GF-D8 (cell line): Measurements from ENCODE around the gene COIL.
"Not testable (repeated sequence)": the region's sequence is repeated elsewhere in the genome, so short reads cannot be mapped to it uniquely, and the experiment has no call there.

Experiments
- DNase-seq: peaks from one replicate; lab custom pipeline; 2025; lab: John Stamatoyannopoulos, UW

COIL gene

DNA sequence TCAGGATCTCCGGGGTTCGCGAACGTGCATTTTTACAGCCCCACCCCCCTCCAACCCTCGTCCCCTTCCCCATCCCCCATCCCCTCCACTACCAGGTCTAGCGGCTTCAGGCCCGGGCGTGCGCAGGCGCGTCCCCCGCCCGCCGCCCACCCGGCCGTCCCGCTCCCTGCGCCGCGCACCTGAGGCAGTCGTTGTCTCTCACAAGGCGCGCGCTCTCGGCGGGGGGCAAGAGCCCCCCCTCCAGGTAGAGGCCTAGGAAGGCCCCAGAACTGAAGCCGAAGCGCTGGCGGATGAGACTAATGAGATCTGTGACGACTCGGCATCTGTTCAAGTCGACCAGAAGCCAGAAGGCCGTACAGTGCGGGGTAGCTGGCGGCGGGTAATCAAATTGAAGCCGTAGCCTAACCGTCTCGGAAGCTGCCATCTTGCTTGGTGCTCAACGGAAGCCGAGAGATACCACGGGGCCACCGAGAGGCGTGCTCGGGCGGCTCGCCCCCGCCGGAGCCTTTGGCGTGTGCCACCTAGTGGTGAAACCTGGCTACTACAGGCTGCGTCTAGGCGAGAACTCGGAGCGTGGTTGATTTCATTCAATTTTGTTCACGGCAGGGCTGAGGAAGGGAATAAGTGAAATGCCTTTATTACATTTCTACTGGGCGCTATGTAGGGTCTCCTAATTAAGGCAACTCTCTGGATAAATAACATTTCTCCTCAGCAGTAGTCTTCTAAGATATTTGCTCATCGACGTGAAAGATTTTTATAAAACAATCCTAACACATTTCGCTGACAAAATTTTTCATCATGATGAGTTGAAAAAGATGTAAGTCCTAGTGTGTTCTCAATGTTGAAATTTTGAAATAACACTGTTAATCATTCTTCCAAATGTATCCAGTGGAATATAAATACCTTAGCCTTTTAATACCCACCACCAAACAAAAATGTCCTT, at the start of gene COIL:
COIL (minus strand) TSS at position 455 of the 943 bp plus-strand sequence; CDS start at position 424, 31 bp downstream.
- peak; percentile 80 for DNase-seq

DNA sequence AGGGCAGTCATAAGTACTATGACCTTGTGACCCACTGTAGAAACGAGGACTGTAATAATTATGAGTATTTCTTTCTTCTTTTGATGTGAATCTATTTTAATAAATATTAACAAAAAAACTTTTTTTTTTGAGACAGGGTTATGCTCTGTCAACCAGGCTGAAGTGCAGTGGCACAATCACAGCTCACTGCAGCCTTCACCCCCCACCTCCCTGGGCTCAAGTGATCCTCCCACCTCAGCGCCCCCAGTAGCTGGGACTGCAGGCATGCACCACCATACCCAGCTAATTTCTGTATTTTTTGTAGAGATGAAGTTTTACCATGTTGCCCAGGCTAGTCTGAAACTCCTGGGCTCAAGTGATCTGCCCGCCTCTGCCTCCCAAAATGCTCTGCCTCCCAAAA, 49.6 kb upstream of the COIL start:
- no peak for DNase-seq

DNA sequence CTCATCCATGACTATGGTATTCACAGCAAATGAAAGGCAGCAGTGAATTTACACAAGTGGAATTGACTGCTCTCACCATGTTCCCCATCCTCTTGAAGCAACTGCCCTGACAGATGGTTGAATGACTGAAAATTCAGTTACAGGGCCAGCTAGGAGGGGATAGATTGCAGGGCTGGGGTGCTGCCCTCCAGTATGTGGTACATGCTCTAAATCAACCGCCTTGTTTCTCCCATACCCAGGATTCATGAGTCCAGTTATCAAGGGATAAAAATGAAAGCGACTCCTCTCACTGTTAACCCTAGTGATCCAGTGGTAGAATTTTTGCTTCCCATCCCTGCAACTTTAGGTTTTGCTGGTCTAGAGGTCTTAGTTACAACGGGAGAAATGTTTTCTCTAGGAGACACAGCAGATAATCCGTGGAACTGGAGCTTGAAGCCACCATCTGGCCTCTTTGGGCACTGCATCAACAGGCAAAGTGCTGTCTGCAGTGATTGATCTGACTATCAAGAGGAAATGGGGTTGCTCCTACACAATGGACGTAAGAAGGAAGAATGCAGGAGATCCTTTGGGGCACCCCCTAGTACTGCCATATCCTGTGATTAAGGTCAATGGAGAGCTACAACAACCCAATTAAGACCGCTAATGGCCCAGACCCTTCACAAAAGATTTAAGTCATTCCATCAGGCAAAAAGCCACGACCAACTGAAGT, 49.0 kb upstream of the COIL start:
- no peak for DNase-seq

- no peak for DNase-seq
Observed at GRCh38 chr17:57008958-57009357, 48.1 kb upstream of the COIL start.

- no peak for DNase-seq
Observed at GRCh38 chr17:57006040-57006439, 45.2 kb upstream of the COIL start.

GRCh38 chr17:57004944-57005579, 44.2 kb upstream of the COIL start:
- DNase-seq = peak; percentile 31

DNA sequence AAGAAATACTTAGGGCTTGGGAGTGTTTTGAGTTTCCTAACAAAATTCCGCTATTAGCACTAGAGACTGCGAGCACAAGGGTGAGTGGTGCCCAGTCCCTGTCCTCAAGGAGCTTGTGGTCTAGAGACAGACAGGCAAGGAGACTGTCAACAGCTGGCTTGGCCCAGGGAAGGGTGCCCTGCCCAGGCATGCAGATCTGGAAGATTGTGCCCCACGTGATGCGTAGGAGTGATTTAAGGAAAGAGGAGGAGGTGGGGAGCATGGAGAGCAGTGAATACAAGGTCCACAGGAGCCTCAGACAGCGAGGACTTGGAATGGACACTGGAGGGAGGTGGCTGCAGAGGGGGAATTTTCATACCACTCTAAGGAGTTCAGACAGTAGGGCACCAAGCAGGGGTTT, 42.1 kb upstream of the COIL start:
- no peak for DNase-seq

DNA sequence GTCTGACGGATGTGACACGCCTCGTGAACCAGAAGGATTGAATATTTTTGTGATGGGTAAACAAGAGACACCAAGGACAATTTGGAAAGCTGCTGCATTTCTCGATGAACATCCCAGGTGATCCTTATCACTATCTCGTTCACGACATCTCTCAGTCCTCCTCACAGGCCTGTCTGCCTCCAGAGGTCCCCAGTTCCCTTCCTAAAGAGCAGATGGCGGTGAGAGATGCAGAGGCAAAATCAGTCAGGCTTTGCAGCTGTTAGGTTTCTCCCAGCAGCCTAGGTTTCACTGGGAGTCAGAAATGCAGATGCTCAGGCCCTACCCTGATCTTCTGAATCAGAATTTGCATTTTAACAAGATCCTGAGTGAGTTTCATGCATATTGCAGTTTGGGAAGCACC, 40.7 kb upstream of the COIL start:
- DNase-seq = no peak

- DNase-seq = no peak
Observed at GRCh38 chr17:56997313-56997712, 36.5 kb upstream of the COIL start.

DNA sequence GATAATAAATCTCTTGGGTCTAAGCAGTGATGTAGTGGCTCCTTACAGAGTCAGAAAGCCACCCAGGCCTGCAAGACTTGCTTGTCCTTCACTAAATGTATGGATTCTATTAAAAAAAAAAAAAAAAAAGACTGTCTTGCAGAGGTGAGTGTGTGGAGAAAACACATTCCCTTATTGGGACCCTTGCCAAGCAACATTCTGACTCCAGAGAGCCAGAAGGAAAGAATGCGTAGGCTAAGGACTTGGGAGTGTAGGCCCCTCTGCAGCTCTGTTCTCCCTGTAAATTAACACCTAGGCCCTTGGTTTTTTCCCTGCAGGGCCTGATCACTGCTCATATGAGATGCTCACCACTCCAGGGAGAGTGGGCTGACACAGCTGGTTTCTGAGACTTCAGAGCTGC, 34.9 kb upstream of the COIL start:
- no peak for DNase-seq

GRCh38 chr17:56994009-56994792, 33.4 kb upstream of the COIL start:
- DNase-seq = no peak

- no peak for DNase-seq
Observed at GRCh38 chr17:56992364-56992763, 31.5 kb upstream of the COIL start.

DNA sequence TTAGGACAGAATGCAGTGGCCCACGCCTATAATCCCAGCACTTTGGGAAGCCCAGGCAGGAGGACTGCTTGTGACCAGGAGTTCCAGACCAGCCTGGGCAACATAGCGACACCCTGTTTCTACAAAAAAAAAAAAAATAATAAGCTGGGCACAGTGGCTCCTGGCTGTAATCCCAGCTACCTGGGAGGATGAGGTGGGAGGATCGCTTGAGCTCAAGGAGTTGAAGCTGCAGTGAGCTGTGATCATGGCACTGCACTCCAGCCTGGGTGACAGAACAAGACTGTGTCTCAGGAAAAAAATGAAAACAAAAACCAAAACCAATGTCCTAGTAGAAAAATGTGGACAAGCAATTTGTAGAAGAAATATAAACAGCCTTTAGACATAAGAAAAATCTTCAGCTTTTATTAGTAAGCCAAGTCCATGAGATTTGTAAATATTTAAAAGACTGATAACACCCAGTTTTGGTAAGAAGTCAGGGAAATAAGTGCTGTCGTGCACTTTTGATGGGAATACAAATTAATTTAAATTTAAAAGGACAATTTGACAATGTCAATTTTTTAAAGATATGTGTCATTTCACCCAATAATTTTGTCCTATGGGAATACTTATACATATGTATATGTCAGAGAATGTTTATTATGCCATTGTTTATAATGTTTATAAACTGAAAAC, 28.2 kb upstream of the COIL start:
- DNase-seq = no peak

GRCh38 chr17:56987283-56987834, 26.5 kb upstream of the COIL start:
- no peak for DNase-seq

GRCh38 chr17:56985371-56986162, 24.7 kb upstream of the COIL start:
- DNase-seq = peak; percentile 94

DNA sequence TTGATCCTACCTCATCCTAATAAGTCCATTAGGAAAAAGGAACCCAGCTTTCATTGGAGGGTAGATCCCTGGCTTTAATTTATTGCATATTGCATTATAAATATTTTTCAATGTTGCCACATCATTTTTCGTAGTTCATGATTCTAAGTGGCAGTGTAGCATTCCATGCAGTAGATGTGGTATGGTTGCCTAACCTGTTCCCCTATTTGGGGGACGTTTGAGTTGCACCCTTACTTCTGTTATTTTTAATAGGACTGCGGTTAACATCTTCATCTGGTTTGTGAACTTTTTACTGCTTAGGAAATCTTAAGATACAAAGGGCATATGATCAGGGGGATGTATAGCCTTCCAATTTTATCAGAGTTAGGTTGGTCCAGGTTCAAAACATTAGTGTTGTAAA, 22.5 kb upstream of the COIL start:
- DNase-seq = no peak

DNA sequence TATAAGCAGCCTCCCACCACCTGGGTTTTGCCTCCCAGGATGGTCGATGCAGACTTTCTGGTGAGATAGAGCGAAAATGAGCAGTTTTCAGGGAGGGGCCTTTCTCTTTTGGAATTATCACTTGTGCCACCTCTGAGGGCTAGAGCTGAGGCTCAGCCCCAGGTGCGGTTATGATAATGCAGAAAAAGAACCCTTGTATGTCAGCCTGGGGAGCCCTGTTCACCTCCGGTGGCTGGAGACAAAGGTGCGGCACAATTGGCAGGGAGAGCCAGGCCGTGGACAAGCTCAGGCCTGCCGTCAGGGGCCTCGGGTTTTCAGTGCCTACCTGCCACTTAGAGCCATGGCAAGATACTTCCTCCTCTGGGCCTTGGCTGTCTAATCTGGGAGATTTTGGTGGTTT, 21.5 kb upstream of the COIL start:
- DNase-seq = no peak

DNA sequence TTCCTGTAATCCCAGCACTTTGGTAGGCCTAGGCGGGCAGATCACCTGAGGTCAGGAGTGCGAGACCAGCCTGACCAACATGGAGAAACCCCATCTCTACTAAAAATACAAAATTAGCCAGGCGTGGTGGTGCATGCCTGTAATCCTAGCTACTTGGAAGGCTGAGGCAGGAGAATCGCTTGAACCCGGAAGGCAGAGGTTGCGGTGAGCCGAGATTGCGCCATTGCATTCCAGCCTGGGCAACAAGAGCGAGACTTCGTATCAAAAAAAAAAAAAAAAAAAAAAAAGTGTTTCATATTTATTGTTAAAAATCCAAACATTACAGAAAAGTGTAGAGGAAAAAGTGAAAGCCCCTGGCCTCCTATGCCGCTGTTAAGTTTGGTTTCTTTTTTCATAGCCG, 19.7 kb upstream of the COIL start:
- not testable (repeated sequence) for DNase-seq

DNA sequence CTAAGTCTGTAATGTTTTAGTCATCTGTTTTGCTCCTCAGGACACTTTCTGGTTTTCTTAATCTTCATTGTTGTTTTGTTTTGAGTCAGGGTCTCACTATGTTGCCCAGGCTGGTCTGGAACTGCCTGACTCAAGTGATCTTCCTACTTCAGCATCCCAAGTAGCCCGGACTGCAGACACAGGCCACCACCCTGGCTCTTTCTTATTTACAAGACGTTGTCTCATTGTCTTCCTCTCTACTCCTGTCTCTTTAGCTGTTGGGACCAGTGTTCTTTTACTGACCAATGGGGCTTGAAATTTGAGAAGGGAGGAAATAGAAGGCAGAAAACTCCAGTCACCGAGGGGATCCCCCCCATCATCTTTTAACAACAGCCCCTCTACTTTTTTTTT, 18.2 kb upstream of the COIL start:
- no peak for DNase-seq

- DNase-seq = peak; percentile 43
Observed at GRCh38 chr17:56978441-56979090, 17.7 kb upstream of the COIL start.
